NCI-H1930 (cell line): ENCODE results near the gene ZFP64.
"Not testable (repeated sequence)": the region's sequence is repeated elsewhere in the genome, so short reads cannot be mapped to it uniquely, and the experiment has no call there.

Experiments used
- DNase-seq, 2 experiments: peaks; one replicate each; lab custom pipeline; 2025; lab: John Stamatoyannopoulos, UW

ZFP64 gene

GRCh38 chr20:52191132-52191915 is at the start of gene ZFP64:
ZFP64 (minus strand) TSS chr20:52191779; CDS start chr20:52191636, 143 bp downstream.
- DNase-seq, result peak; percentile 69 to 85

GRCh38 chr20:52240802-52241201 is 49.2 kb upstream of the ZFP64 start:
- no peak for DNase-seq

- no peak for DNase-seq
Measured at GRCh38 chr20:52239102-52239501, 47.5 kb upstream of the ZFP64 start.

GRCh38 chr20:52236292-52236691 is 44.7 kb upstream of the ZFP64 start:
- DNase-seq, result no peak

- no peak for DNase-seq
Measured at GRCh38 chr20:52235129-52235528, 43.5 kb upstream of the ZFP64 start.

GRCh38 chr20:52234302-52235045 is 42.9 kb upstream of the ZFP64 start:
- DNase-seq, result no peak

- no peak for DNase-seq
Measured at GRCh38 chr20:52231230-52231746, 39.7 kb upstream of the ZFP64 start.

- no peak for DNase-seq
Measured at GRCh38 chr20:52230409-52230808, 38.8 kb upstream of the ZFP64 start.

- DNase-seq, result not testable (repeated sequence)
Measured at GRCh38 chr20:52229346-52229745, 37.8 kb upstream of the ZFP64 start.

GRCh38 chr20:52226370-52226769 is 34.8 kb upstream of the ZFP64 start:
- DNase-seq, result no peak

- no peak for DNase-seq
Measured at GRCh38 chr20:52224920-52225319, 33.3 kb upstream of the ZFP64 start.

GRCh38 chr20:52221362-52221761 is 29.8 kb upstream of the ZFP64 start:
- not testable (repeated sequence) for DNase-seq

GRCh38 chr20:52220891-52221290 is 29.3 kb upstream of the ZFP64 start:
- DNase-seq, result not testable (repeated sequence)

- peak in 1 of 2 experiments; percentile 14 for DNase-seq
Measured at GRCh38 chr20:52219441-52219840, 27.9 kb upstream of the ZFP64 start.

GRCh38 chr20:52217689-52218395 is 26.3 kb upstream of the ZFP64 start:
- DNase-seq, result no peak

GRCh38 chr20:52213995-52214394 is 22.4 kb upstream of the ZFP64 start:
- no peak for DNase-seq

GRCh38 chr20:52212943-52213342 is 21.4 kb upstream of the ZFP64 start:
- no peak for DNase-seq

- no peak for DNase-seq
Measured at GRCh38 chr20:52210037-52210990, 18.7 kb upstream of the ZFP64 start.

- DNase-seq, result no peak
Measured at GRCh38 chr20:52209154-52209571, 17.6 kb upstream of the ZFP64 start.

GRCh38 chr20:52207020-52207810 is 15.6 kb upstream of the ZFP64 start:
- DNase-seq, result no peak
